Spleen (tissue), 11 donors: ENCODE results near the gene ZNF280D. TPM values are rescaled to one million over a fixed set of nuclear protein-coding genes. Genes with fewer than 3 reads are reported as not detected.

Experiments
- DNase-seq: peaks from one replicate; pipeline ENCODE4 v3.0.0-alpha.2; 2020
- H3K27ac ChIP-seq, 8 donors: fragments of 200-600 bp; sonication (generic) in 7 of 8; 1 replicate in 4 of 8; 2 replicates in 4 of 8; pipeline versions ENCODE4 v1.5.0 to v1.8.0; 2016 to 2021; ENCODE audit warnings: inconsistent platforms in 4 of 8, mild to moderate bottlenecking in 4 of 8, moderate library complexity in 1 of 8
- H3K27me3 ChIP-seq, 7 donors: fragments of 200-600 bp; sonication (generic) in 6 of 7; replicated peaks in 1 of 7; 1 replicate in 4 of 7; 2 replicates in 3 of 7; pipeline versions ENCODE4 v1.5.0 to v1.8.0; 2016 to 2021; ENCODE audit warnings: inconsistent platforms in 3 of 7, mild to moderate bottlenecking in 1 of 7
- H3K36me3 ChIP-seq, 6 donors: fragments of 200-600 bp; sonication (generic) in 5 of 6; 1 replicate in 4 of 6; 2 replicates in 2 of 6; pipeline versions ENCODE4 v1.5.0 to v1.8.0; 2016 to 2021; ENCODE audit warnings: inconsistent platforms in 2 of 6
- H3K4me1 ChIP-seq, 6 donors: fragments of 200-600 bp; sonication (generic) in 5 of 6; 1 replicate in 3 of 6; 2 replicates in 3 of 6; pipeline versions ENCODE4 v1.5.0 to v1.8.0; 2016 to 2021; ENCODE audit warnings: inconsistent platforms in 3 of 6
- H3K4me3 ChIP-seq, 8 donors: fragments of 200-600 bp; sonication (generic) in 7 of 8; 1 replicate in 4 of 8; 2 replicates in 4 of 8; pipeline versions ENCODE4 v1.5.0 to v1.8.0; 2016 to 2021; ENCODE audit warnings: inconsistent platforms in 4 of 8, mild to moderate bottlenecking in 4 of 8, moderate library complexity in 2 of 8
- H3K9me3 ChIP-seq, 8 donors: fragments of 200-600 bp; sonication (generic) in 7 of 8; 1 replicate in 4 of 8; 2 replicates in 4 of 8; pipeline versions ENCODE4 v1.5.0 to v1.8.0; 2016 to 2021; ENCODE audit warnings: inconsistent platforms in 4 of 8
- POLR2A ChIP-seq, 3 donors: fragments of 450-650 bp; IDR thresholded peaks; one replicate each; pipeline ENCODE4 v1.5.1; 2017; ENCODE audit warnings: antibody characterized with exemption in 3 of 3, mild to moderate bottlenecking in 1 of 3
- POLR2AphosphoS5 ChIP-seq, 3 donors: sonication (generic); formaldehyde crosslinking; IDR thresholded peaks; one replicate each; pipeline ENCODE4 v1.5.1; 2017; ENCODE audit warnings: antibody characterized with exemption in 3 of 3
- WGBS, 5 donors: extraction: QIAGEN DNeasy Blood & Tissue Kit in 3 of 5; methylation state at CpG; one replicate each; pipeline versions ENCODE4 v1.1.5 to v1.1.7; 2013 to 2018; 5-methylcytosine and 5-hydroxymethylcytosine counted together
- intact Hi-C: fragments of 100-400 bp; cut with DNase I; formaldehyde crosslinking; loops from one replicate; pipeline ENCODE4 v1.15.0; 2023; ENCODE audit warnings: low total_unique reads
- polyA plus RNA-seq, 3 donors: library from polyadenylated mRNA; stranded (reverse); fragments of 200-250 nt; gene quantifications; one replicate each; pipeline ENCODE4 v1.2.1, GENCODE V29; 2013
- small RNA-seq, 4 donors: library from RNA; depleted of rRNA; stranded (forward); fragments of <200 nt; gene quantifications; one replicate each; pipeline ENCODE3, GENCODE V24; 2016
- total RNA-seq, 7 donors: library from RNA; depleted of rRNA in 3 of 7; stranded (reverse); fragments of >200 nt in 3 of 7; fragmentation: NEBNext Ultra II Directional in 4 of 7; extraction: Animal tissue kit (Norgen Biotek cat#: 25700) in 4 of 7; gene quantifications; one replicate each; pipeline versions ENCODE4 v1.1.0 to v1.2.1, GENCODE V29; 2016 to 2021
- TF ChIP-seq, protein P1 (sequence below), 11 experiments: fragments of 200-600 bp in 7 of 11; fragments of 450-650 bp in 4 of 11; sonication (generic) in 4 of 11; IDR thresholded peaks in 8 of 11; conservative IDR thresholded peaks in 3 of 11; 1 replicate in 7 of 11; 2 replicates in 4 of 11; pipeline versions ENCODE4 v1.4.0 to v1.8.0; 2016 to 2021; ENCODE audit warnings: antibody characterized with exemption in 11 of 11, inconsistent platforms in 4 of 11, mild to moderate bottlenecking in 1 of 11
- donor health status: healthy with polysubstance abuse.
- donor health status: DM: no; HTN: no; CAD: no; lungs with moderate emphysema.
- donor health status: DM: no; HTN: no; CAD: no.
- donor health status: Bipolar disorder and iron deficiency.
- donor health status: healthy.
- donor health status: DM: no; HTN: no; CAD: no.
- donor health status: DM: yes; HTN: yes; CAD: no.

Gene ZNF280D
- total and polyA plus RNA-seq, 10 donors = 15.5 to 71.3 (median 44.4) TPM

- TF ChIP-seq, protein P1, sequence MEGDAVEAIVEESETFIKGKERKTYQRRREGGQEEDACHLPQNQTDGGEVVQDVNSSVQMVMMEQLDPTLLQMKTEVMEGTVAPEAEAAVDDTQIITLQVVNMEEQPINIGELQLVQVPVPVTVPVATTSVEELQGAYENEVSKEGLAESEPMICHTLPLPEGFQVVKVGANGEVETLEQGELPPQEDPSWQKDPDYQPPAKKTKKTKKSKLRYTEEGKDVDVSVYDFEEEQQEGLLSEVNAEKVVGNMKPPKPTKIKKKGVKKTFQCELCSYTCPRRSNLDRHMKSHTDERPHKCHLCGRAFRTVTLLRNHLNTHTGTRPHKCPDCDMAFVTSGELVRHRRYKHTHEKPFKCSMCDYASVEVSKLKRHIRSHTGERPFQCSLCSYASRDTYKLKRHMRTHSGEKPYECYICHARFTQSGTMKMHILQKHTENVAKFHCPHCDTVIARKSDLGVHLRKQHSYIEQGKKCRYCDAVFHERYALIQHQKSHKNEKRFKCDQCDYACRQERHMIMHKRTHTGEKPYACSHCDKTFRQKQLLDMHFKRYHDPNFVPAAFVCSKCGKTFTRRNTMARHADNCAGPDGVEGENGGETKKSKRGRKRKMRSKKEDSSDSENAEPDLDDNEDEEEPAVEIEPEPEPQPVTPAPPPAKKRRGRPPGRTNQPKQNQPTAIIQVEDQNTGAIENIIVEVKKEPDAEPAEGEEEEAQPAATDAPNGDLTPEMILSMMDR (IDR thresholded peaks at IDR 0.05 in 8 of 11, conservative IDR thresholded peaks at IDR 0.05 in 3 of 11) = no peak
- TF ChIP-seq POLR2AphosphoS5 (IDR thresholded peaks at IDR 0.05) (no peak), POLR2A (IDR thresholded peaks at IDR 0.05) (no peak)
- Histone ChIP-seq H3K27me3 (no peaks in the 10 kb centered on the region), H3K9me3 (peaks cover 8 to 56% (median 40%) of the 10 kb centered on the region in 8 donors), H3K27ac (no peak overlapping the region), H3K4me1 (no peaks in the 10 kb centered on the region), H3K36me3 (no peaks in the 10 kb centered on the region), H3K4me3 (no peak overlapping the region)
- 85 to 97% (median 92%) methylated on average over 2 of the region's 2 CpGs for WGBS, 5 donors
- intact Hi-C loops = no loop called here
- DNase-seq = no peak
These were observed 145.6 kb downstream of the ZNF280D start for GRCh38 chr15:56587686-56588085.

DNA sequence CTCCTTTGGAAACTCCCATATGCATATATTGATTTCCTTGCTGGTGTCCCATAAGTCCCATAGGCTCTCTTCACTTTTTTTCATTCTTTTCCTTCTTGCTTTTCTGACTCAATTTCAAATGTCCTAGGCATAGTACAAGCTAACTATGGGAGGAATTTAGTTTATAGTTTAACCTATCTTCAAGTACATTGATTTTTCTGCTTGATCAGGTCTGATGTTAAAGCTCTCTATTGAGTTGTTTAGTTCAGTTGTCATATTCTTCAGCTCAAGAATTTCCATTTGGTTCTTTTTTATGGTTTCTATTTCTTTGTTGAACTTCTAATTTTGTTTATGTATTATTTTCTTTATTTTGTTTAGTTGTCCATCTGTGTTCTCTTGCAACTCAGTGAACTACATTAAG, 147.1 kb downstream of the ZNF280D start:
- H3K9me3 ChIP-seq = peaks cover 8 to 56% (median 40%) of the 10 kb centered on the region in 8 donors
- TF ChIP-seq POLR2AphosphoS5 (IDR thresholded peaks at IDR 0.05) (no peak), POLR2A (IDR thresholded peaks at IDR 0.05) (no peak)
- TF ChIP-seq, protein P1 (IDR thresholded peaks at IDR 0.05 in 8 of 11, conservative IDR thresholded peaks at IDR 0.05 in 3 of 11) = no peak
- no peaks in the 10 kb centered on the region for H3K4me1 ChIP-seq
- H3K27me3 ChIP-seq = no peaks in the 10 kb centered on the region
- no peak for DNase-seq
- no peak overlapping the region for H3K4me3 ChIP-seq
- H3K27ac ChIP-seq = no peak overlapping the region
- H3K36me3 ChIP-seq = no peaks in the 10 kb centered on the region
- intact Hi-C loops = no loop called here

DNA sequence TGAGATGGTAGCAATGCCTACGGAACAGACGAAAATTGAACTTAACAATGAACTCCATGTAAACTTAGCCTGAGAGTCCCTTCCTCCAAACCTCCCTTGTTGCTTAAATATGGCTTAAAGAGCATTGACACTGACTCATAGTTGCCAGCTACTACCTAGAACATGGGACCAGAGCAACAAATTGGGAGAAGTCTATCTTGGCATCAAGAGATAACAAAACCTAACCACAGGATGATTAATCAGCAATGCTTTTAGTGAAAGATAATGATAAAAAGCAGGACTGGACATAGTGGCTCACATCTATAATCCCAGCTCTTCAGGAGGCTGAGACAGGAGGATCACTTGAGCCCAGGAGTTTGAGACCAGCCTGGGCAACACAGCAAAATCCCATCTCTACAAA, 150.5 kb downstream of the ZNF280D start:
- intact Hi-C loops = no loop called here
- Histone ChIP-seq H3K4me1 (no peaks in the 10 kb centered on the region), H3K27me3 (no peaks in the 10 kb centered on the region), H3K9me3 (peaks cover 8 to 50% (median 40%) of the 10 kb centered on the region in 8 donors), H3K36me3 (no peaks in the 10 kb centered on the region), H3K27ac (no peak overlapping the region), H3K4me3 (no peak overlapping the region)
- TF ChIP-seq POLR2A (IDR thresholded peaks at IDR 0.05) (no peak), POLR2AphosphoS5 (IDR thresholded peaks at IDR 0.05) (no peak)
- TF ChIP-seq, protein P1 (IDR thresholded peaks at IDR 0.05 in 8 of 11, conservative IDR thresholded peaks at IDR 0.05 in 3 of 11) = no peak
- WGBS, 5 donors = 91 to 96% (median 95%) methylated on average over 2 of the region's 2 CpGs
- no peak for DNase-seq

Small RNAs within 50 kb of the gene (small RNA-seq; reads per million reads assigned to genes)
- 0 reads per million in 4 donors for gene RF00019

Other genes starting within 250 kb of the ZNF280D start
- gene TCF12, start 185.1 kb upstream of the ZNF280D start, total RNA-seq = 100 to 1,000 TPM in 6 of 7 donors, 10 to 100 TPM in 1; 95.6 to 139 (median 123) TPM
- 10 to 100 TPM in 2 of 3 donors, 1 to 10 TPM in 1; 8.3 to 15.8 (median 13.7) TPM for gene TCF12, start 185.1 kb upstream of the ZNF280D start, polyA plus RNA-seq